ENCODE measurements around the gene SCP2.

Gene SCP2

DNA sequence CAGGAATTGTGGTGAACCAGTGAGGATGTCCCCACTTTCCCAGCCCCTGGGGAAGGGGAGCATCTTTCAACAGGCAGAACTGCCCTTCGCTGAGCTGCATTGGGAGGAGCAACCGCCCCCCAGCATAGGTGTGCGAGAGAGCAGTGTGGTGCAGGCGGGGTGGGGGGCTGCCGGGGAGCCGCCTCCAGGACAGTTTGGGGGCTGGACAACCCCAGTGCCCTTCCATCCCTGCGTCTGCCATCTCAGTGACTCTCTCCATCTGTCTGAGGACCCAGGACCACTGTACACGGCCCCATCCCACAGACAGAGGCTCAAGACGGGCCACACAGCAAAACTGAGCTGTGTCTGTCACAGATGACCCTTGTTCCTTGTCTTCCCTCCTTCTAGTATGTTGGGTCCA, 149.1 kb downstream of the SCP2 start:
- intact Hi-C loops (cut with DNase I) = no loop called here
- peak in 4 of 10 donors; percentile 4 to 49 (median 36) for DNase-seq

- intact Hi-C loops (cut with DNase I) = no loop called here
- peak in 5 of 10 donors; percentile 5 to 82 (median 57) for DNase-seq
These were observed 149.9 kb downstream of the SCP2 start for GRCh38 chr1:53076721-53077598.

DNA sequence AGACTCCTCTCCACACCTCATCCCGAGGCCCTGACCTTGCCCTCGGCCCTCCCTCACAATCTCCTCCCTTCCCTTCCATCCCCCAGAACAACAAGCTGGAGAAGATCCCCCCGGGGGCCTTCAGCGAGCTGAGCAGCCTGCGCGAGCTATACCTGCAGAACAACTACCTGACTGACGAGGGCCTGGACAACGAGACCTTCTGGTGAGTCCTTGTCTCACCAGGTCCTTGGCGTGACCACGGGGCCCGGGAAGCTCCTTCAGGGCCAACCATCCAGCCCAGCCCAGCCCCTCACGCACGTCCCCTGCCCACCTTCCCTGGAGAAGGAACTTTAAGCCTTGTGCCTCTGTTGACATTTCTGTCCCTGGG, 150.5 kb downstream of the SCP2 start:
- DNase-seq = peak in 5 of 10 donors; percentile 0 to 82 (median 69)
- intact Hi-C loops (cut with DNase I) = no loop called here

DNA sequence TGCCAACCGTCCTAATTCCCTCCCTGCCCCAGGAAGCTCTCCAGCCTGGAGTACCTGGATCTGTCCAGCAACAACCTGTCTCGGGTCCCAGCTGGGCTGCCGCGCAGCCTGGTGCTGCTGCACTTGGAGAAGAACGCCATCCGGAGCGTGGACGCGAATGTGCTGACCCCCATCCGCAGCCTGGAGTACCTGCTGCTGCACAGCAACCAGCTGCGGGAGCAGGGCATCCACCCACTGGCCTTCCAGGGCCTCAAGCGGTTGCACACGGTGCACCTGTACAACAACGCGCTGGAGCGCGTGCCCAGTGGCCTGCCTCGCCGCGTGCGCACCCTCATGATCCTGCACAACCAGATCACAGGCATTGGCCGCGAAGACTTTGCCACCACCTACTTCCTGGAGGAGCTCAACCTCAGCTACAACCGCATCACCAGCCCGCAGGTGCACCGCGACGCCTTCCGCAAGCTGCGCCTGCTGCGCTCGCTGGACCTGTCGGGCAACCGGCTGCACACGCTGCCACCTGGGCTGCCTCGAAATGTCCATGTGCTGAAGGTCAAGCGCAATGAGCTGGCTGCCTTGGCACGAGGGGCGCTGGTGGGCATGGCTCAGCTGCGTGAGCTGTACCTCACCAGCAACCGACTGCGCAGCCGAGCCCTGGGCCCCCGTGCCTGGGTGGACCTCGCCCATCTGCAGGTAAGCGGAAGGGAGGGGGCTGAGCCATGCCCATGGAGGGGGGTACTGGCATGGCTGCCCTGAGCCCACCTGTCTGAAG, 151.4 kb downstream of the SCP2 start:
- DNase-seq = peak in 4 of 10 donors; percentile 22 to 83 (median 64)
- intact Hi-C loops (cut with DNase I) = no loop called here

- peak in 4 of 10 donors; percentile 4 to 66 (median 43) for DNase-seq
- intact Hi-C loops (cut with DNase I) = no loop called here
These were observed 152.2 kb downstream of the SCP2 start for GRCh38 chr1:53079251-53079650.

- peak in 4 of 10 donors; percentile 8 to 55 (median 41) for DNase-seq
- intact Hi-C loops (cut with DNase I) = no loop called here
These were observed 153.0 kb downstream of the SCP2 start for GRCh38 chr1:53080041-53080440.

GRCh38 chr1:53080769-53081168, 153.7 kb downstream of the SCP2 start:
- intact Hi-C loops (cut with DNase I) = no loop called here
- DNase-seq = peak in 2 of 10 donors; percentile 8 to 74

GRCh38 chr1:53081384-53082066, 154.4 kb downstream of the SCP2 start:
- intact Hi-C loops (cut with DNase I) = no loop called here
- peak in 2 of 10 donors; percentile 70 to 74 for DNase-seq

- intact Hi-C loops (cut with DNase I) = no loop called here
- DNase-seq = peak in 2 of 10 donors; percentile 18 to 54
These were observed 155.9 kb downstream of the SCP2 start for GRCh38 chr1:53082826-53083455.

- DNase-seq = peak in 1 of 10 donors; percentile 63
- intact Hi-C loops (cut with DNase I) = no loop called here
These were observed 156.8 kb downstream of the SCP2 start for GRCh38 chr1:53083636-53084588.

- intact Hi-C loops (cut with DNase I) = no loop called here
- DNase-seq = peak in 1 of 10 donors; percentile 52
These were observed 157.5 kb downstream of the SCP2 start for GRCh38 chr1:53084589-53084971.

DNA sequence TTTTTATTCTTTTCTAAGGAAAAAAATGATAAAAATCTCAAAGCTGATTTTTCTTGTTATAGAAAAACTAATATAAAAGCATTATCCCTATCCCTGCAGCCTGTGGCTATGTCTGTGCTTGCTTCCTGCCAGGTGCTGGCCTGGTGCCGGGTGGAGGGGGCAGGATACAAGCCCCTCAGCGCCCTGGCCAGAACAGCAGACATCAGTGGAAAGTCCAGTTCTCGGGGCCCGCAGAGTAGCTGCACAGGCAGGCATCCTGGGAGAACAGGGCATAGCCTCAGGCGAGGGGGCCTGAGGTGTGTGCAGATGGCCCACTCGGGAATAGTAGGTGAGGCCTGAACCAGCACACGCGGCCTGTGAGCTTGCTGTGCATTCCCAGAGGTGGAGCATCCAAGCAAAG, 158.3 kb downstream of the SCP2 start:
- intact Hi-C loops (cut with DNase I) = no loop called here
- peak in 1 of 10 donors; percentile 45 for DNase-seq

DNA sequence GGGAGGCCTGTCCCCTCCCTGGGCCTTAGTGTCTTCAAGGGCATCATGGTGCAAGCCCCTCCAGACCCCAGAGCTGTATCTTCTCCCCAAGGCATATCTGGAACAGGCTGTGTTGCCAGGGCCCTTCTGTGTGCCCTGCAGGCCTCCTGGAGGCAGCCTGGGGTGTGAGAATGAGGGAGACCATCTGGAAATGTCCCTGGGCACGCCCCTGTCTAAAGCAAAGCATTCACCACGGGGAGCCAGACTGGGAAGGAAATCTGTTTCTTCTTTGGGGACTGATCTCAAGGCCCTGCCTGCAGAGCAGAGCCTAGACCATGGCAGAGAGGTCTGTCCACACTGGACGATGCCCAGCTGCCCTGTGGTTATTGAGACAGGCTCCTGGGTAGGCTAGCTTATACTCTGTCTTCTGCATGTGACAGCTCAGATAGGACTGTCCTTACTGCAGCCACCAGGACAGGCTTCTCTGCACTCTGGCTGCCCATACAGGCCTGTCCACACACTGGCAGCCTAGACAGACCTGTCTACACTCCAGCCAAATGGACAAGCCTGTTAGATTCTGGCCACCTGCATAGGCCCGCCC, 159.5 kb downstream of the SCP2 start:
- DNase-seq = no peak
- intact Hi-C loops (cut with DNase I) = no loop called here

- intact Hi-C loops (cut with DNase I) = no loop called here
- DNase-seq = no peak
These were observed 160.5 kb downstream of the SCP2 start for GRCh38 chr1:53087332-53088285.

GRCh38 chr1:53088616-53089300, 161.7 kb downstream of the SCP2 start:
- intact Hi-C loops (cut with DNase I) = no loop called here
- no peak for DNase-seq

DNA sequence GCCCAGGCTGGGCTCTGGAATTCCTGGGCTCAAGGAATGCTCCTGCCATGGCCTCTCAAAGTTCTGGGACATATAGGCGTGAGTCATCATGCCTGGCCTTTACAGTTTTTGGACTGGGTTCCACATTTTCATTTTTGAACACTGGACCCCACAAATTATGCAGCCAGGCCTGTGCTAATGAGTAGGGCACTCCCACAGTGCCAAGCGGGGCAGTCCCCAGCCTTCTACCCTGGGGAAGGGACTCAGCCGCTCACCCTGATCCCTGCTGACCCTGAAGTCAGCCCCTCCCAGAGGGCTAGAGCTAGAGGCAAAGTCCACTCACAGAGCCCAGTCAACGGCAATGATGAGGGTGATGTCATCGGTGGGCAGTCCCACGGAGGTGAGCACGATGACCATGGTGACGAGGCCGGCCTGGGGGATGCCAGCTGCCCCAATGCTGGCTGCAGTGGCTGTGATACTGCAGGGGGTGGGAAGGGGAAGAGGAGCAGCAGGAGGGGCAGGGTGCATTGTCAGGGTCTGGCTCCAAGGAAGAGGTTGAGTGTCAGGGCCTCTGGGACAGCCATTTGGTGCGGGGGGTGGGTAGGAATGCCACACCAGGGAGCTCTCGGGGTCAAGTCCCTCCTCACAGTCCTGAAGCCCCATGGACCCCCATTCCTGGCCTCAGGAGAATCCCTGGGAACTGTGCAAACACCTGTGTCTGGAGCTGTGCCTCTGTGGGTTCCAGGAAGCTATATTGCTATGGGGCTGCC, 162.6 kb downstream of the SCP2 start:
- DNase-seq = no peak
- intact Hi-C loops (cut with DNase I) = no loop called here
